Transverse colon (tissue), 4 donors: ENCODE results near the gene FAM9C.

ENCODE experiments used
- CTCF ChIP-seq, 5 experiments: fragments of 200-600 bp in 3 of 5; fragments of 450-650 bp in 2 of 5; sonication (generic) in 3 of 5; IDR thresholded peaks; 1 replicate in 2 of 5; 2 replicates in 3 of 5; pipeline ENCODE4 v1.5.1; 2016 to 2017; ENCODE audit warnings: antibody characterized with exemption in 5 of 5, inconsistent platforms in 3 of 5, mild to moderate bottlenecking in 2 of 5, moderate library complexity in 1 of 5
- EP300 ChIP-seq: sonication (generic); formaldehyde crosslinking; IDR thresholded peaks from one replicate; pipeline ENCODE4 v1.6.1; 2017; ENCODE audit warnings: antibody characterized with exemption, low read depth
- POLR2A ChIP-seq: fragments of 450-650 bp; IDR thresholded peaks from one replicate; pipeline ENCODE4 v1.6.1; 2016; ENCODE audit warnings: antibody characterized with exemption, mild to moderate bottlenecking, moderate library complexity
- POLR2AphosphoS5 ChIP-seq, 3 donors: sonication (generic); formaldehyde crosslinking; IDR thresholded peaks; one replicate each; pipeline ENCODE4 v1.6.1; 2016; ENCODE audit warnings: antibody characterized with exemption in 3 of 3

- TF ChIP-seq CTCF (IDR thresholded peaks at IDR 0.05) (no peak), EP300 (no peak), POLR2A (no peak), POLR2AphosphoS5 (IDR thresholded peaks at IDR 0.05) (no peak)
These were observed 45.6 kb upstream of the FAM9C start for GRCh38 chrX:13090027-13090338.
